Left lung (tissue), 10 donors: Measurements from ENCODE around the gene WDR72. TPM values are rescaled to one million over a fixed set of nuclear protein-coding genes. Genes with fewer than 3 reads are reported as not detected.

Source experiments
- ATAC-seq: fragments of 200-7000 bp; cut with Tn5 transposase; one replicate; pipeline ENCODE4 v1.9.1; 2020; ENCODE audit warnings: moderate library complexity
- DNase-seq, 4 donors: peaks; one replicate each; pipeline ENCODE4 v3.0.0-alpha.2; 2013 to 2020
- H3K27ac ChIP-seq, 2 donors: fragments of 200-600 bp; sonication (generic) in 1 of 2; one replicate each; pipeline versions ENCODE4 v1.5.0 to v1.8.0; 2020 to 2021
- H3K27me3 ChIP-seq, 2 donors: fragments of 200-600 bp; sonication (generic) in 1 of 2; one replicate each; pipeline versions ENCODE4 v1.5.0 to v1.8.0; 2020 to 2021
- H3K36me3 ChIP-seq, 2 donors: fragments of 200-600 bp; sonication (generic) in 1 of 2; one replicate each; pipeline versions ENCODE4 v1.5.0 to v1.8.0; 2020 to 2021
- H3K4me1 ChIP-seq, 2 donors: fragments of 200-600 bp; one replicate each; pipeline ENCODE4 v1.8.0; 2021
- H3K4me3 ChIP-seq, 2 donors: fragments of 200-600 bp; sonication (generic) in 1 of 2; one replicate each; pipeline versions ENCODE4 v1.5.0 to v1.8.0; 2020 to 2021; ENCODE audit warnings: mild to moderate bottlenecking in 1 of 2
- H3K9me3 ChIP-seq, 2 donors: fragments of 200-600 bp; sonication (generic) in 1 of 2; one replicate each; pipeline versions ENCODE4 v1.5.0 to v1.8.0; 2020 to 2021
- intact Hi-C, 2 donors: fragments of 100-400 bp; cut with DNase I; formaldehyde crosslinking; loops; one replicate each; pipeline versions ENCODE4 v1.11.2 to v1.14.2; 2022
- polyA plus RNA-seq, 6 donors: library from polyadenylated mRNA; unstranded; fragments of 120-200 nt; gene quantifications; one replicate each; pipeline ENCODE4 v1.2.1, GENCODE V29; 2013; ENCODE audit not compliant: insufficient read length in 6 of 6
- total RNA-seq, 2 donors: library from RNA; stranded (reverse); fragmentation: NEBNext Ultra II Directional; extraction: Animal tissue kit (Norgen Biotek cat#: 25700); gene quantifications; one replicate each; pipeline ENCODE4 v1.2.1, GENCODE V29; 2021
- TF ChIP-seq, protein P1 (sequence below), 2 donors: fragments of 200-600 bp; sonication (generic) in 1 of 2; IDR thresholded peaks; one replicate each; pipeline versions ENCODE4 v1.5.0 to v1.8.0; 2021; ENCODE audit warnings: antibody characterized with exemption in 2 of 2
- donor health status: DM: no; HTN: yes; CAD: no.
- donor health status: DM: no; HTN: no; CAD: no.

WDR72 gene
- total and polyA plus RNA-seq, 8 donors: 0.73 to 6.5 (median 3.0) TPM

DNA sequence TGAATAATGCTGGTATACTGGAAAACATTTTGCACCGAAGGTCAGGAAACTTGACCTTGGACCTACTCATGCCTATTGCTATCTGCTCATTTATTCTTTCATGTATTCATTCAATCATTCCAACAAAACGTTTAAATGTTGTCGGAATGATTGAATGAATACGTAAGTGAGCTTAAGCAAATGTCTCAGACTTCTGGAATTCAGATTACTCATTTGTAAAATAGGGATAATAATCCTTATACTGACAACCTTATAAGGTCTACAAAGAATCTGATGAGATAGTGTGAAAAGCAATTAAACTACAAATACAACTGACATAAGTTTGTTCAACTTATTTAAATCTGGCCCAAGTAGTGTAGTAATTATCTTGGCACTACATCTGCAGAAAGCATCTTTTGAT lies 288.7 kb downstream of the WDR72 start:
- Histone ChIP-seq H3K27ac (no peak overlapping the region), H3K4me1 (no peaks in the 10 kb centered on the region), H3K9me3 (peaks cover 0 to 4% of the 10 kb centered on the region in 2 donors), H3K27me3 (no peaks in the 10 kb centered on the region), H3K36me3 (no peaks in the 10 kb centered on the region), H3K4me3 (no peak overlapping the region)
- no peak for ATAC-seq
- TF ChIP-seq, protein P1, sequence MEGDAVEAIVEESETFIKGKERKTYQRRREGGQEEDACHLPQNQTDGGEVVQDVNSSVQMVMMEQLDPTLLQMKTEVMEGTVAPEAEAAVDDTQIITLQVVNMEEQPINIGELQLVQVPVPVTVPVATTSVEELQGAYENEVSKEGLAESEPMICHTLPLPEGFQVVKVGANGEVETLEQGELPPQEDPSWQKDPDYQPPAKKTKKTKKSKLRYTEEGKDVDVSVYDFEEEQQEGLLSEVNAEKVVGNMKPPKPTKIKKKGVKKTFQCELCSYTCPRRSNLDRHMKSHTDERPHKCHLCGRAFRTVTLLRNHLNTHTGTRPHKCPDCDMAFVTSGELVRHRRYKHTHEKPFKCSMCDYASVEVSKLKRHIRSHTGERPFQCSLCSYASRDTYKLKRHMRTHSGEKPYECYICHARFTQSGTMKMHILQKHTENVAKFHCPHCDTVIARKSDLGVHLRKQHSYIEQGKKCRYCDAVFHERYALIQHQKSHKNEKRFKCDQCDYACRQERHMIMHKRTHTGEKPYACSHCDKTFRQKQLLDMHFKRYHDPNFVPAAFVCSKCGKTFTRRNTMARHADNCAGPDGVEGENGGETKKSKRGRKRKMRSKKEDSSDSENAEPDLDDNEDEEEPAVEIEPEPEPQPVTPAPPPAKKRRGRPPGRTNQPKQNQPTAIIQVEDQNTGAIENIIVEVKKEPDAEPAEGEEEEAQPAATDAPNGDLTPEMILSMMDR (IDR thresholded peaks at IDR 0.05): no peak
- intact Hi-C loops: no loop called here
- no peak for DNase-seq

- Histone ChIP-seq H3K9me3 (peaks cover 0 to 4% of the 10 kb centered on the region in 2 donors), H3K4me1 (no peaks in the 10 kb centered on the region), H3K4me3 (no peak overlapping the region), H3K27me3 (no peaks in the 10 kb centered on the region), H3K27ac (no peak overlapping the region), H3K36me3 (no peaks in the 10 kb centered on the region)
- no peak for ATAC-seq
- TF ChIP-seq, protein P1 (IDR thresholded peaks at IDR 0.05): no peak
- no peak for DNase-seq
- intact Hi-C loops: no loop called here
These were observed 290.0 kb downstream of the WDR72 start for GRCh38 chr15:53469422-53469821.

Other genes with a start within 250 kb of the WDR72 start
- gene UNC13C, start 218.8 kb upstream of the WDR72 start, total RNA-seq: under 1 TPM; 0.03 to 0.05 TPM
- gene UNC13C, start 218.8 kb upstream of the WDR72 start, polyA plus RNA-seq: 10 to 100 TPM; 12.4 to 19.2 (median 13.2) TPM